ENCODE data around the gene SLC25A28.

- TF ChIP-seq EZH2 (IDR thresholded peaks at IDR 0.05; ENCODE audit: borderline replicate concordance, low read depth, low read length, poor library complexity, severe bottlenecking): no peak
- no peak for TF ChIP-seq CTCF (conservative IDR thresholded peaks at IDR 0.05; ENCODE audit: low read depth, low read length)
Observed at GRCh38 chr10:99667108-99667751, 47.0 kb upstream of the SLC25A28 start.

All from A673 (cell line).